Parathyroid adenoma (tissue), 2 donors: ENCODE measurements around the gene ALDH1A1.

ENCODE experiments used
- H2AFZ ChIP-seq: fragments of 300-600 bp; sonication (generic); one replicate; pipeline ENCODE4 v1.7.0; 2017; ENCODE audit warnings: antibody characterized with exemption, mild to moderate bottlenecking
- H3K27ac ChIP-seq: fragments of 300-600 bp; sonication (generic); one replicate; pipeline ENCODE4 v1.7.0; 2017
- H3K27me3 ChIP-seq: fragments of 300-600 bp; sonication (generic); one replicate; pipeline ENCODE4 v1.7.0; 2017; ENCODE audit warnings: low read length; ENCODE audit not compliant: control insufficient read depth, insufficient read depth
- H3K36me3 ChIP-seq: fragments of 300-600 bp; sonication (generic); one replicate; pipeline ENCODE4 v1.7.0; 2017; ENCODE audit warnings: low read length; ENCODE audit not compliant: control insufficient read depth, insufficient read depth
- H3K4me1 ChIP-seq: fragments of 300-600 bp; sonication (generic); one replicate; pipeline ENCODE4 v1.7.0; 2017; ENCODE audit warnings: control low read depth
- H3K4me2 ChIP-seq: fragments of 300-600 bp; sonication (generic); one replicate; pipeline ENCODE4 v1.7.0; 2017; ENCODE audit warnings: low read length
- H3K4me3 ChIP-seq: fragments of 300-600 bp; sonication (generic); one replicate; pipeline ENCODE4 v1.7.0; 2017; ENCODE audit warnings: low read depth, low read length
- H3K79me2 ChIP-seq: fragments of 300-600 bp; sonication (generic); one replicate; pipeline ENCODE4 v1.7.0; 2017; ENCODE audit warnings: control low read depth
- H3K9ac ChIP-seq: fragments of 300-600 bp; sonication (generic); one replicate; pipeline ENCODE4 v1.7.0; 2017; ENCODE audit warnings: mild to moderate bottlenecking
- H3K9me3 ChIP-seq: fragments of 300-600 bp; sonication (generic); one replicate; pipeline ENCODE4 v1.7.0; 2017; ENCODE audit warnings: low read length; ENCODE audit not compliant: control insufficient read depth
- TF ChIP-seq, protein P1 (sequence below): fragments of 300-600 bp; sonication (generic); IDR thresholded peaks from one replicate; pipeline ENCODE4 v1.7.0; 2017; ENCODE audit warnings: antibody characterized with exemption, mild to moderate bottlenecking
- donor health status: primary hyperparathyroidism.

The ALDH1A1 gene

DNA sequence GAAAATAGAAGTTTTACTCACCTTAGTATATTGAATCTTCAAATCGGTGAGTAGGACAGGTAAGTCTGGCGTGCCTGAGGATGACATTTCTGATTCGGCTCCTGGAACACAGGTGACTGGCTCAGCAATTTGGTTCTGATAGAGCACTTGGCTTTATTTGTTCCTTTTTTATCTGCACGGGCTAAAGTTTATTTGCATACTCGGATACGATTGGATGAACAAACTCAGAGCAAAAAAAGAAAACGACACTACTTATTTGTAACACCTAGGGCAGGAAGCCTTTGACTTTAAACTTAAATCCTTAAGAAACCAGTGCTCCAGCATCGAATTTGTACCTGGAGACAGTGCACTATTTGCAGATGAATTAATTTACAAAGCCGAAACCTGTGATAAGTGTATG is at the start of gene ALDH1A1:
ALDH1A1 (minus strand) TSS at position 140 of the 400 bp plus-strand sequence; CDS start at position 87, 53 bp downstream.
- no peaks in the 10 kb centered on the region for H3K79me2 ChIP-seq
- H3K4me2 ChIP-seq, result peak within 1 kb of the TSS; percentile 51
- H3K4me1 ChIP-seq, result no peaks in the 10 kb centered on the region
- no peaks in the 10 kb centered on the region for H3K27me3 ChIP-seq
- H3K36me3 ChIP-seq, result no peaks in the 10 kb centered on the region
- H3K27ac ChIP-seq, result no peak within 1 kb of the TSS
- no peak within 1 kb of the TSS for H3K4me3 ChIP-seq
- TF ChIP-seq, protein P1, sequence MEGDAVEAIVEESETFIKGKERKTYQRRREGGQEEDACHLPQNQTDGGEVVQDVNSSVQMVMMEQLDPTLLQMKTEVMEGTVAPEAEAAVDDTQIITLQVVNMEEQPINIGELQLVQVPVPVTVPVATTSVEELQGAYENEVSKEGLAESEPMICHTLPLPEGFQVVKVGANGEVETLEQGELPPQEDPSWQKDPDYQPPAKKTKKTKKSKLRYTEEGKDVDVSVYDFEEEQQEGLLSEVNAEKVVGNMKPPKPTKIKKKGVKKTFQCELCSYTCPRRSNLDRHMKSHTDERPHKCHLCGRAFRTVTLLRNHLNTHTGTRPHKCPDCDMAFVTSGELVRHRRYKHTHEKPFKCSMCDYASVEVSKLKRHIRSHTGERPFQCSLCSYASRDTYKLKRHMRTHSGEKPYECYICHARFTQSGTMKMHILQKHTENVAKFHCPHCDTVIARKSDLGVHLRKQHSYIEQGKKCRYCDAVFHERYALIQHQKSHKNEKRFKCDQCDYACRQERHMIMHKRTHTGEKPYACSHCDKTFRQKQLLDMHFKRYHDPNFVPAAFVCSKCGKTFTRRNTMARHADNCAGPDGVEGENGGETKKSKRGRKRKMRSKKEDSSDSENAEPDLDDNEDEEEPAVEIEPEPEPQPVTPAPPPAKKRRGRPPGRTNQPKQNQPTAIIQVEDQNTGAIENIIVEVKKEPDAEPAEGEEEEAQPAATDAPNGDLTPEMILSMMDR, result no peak
- no peaks in the 10 kb centered on the region for H3K9me3 ChIP-seq
- H3K9ac ChIP-seq, result no peak within 1 kb of the TSS
- no peak within 1 kb of the TSS for H2AFZ ChIP-seq

GRCh38 chr9:73001860-73002259 is 49.0 kb upstream of the ALDH1A1 start:
- Histone ChIP-seq H3K4me2 (no peak overlapping the region), H3K27me3 (no peaks in the 10 kb centered on the region), H3K9me3 (no peaks in the 10 kb centered on the region), H3K79me2 (no peaks in the 10 kb centered on the region), H3K4me3 (no peak overlapping the region), H3K4me1 (no peaks in the 10 kb centered on the region), H3K27ac (no peak overlapping the region), H3K9ac (no peak overlapping the region), H2AFZ (no peak overlapping the region), H3K36me3 (no peaks in the 10 kb centered on the region)
- TF ChIP-seq, protein P1, result no peak

GRCh38 chr9:72998363-72998762 is 45.5 kb upstream of the ALDH1A1 start:
- Histone ChIP-seq H3K4me1 (no peaks in the 10 kb centered on the region), H3K36me3 (no peaks in the 10 kb centered on the region), H2AFZ (no peak overlapping the region), H3K27ac (no peak overlapping the region), H3K4me2 (no peak overlapping the region), H3K9ac (no peak overlapping the region), H3K4me3 (no peak overlapping the region), H3K27me3 (no peaks in the 10 kb centered on the region), H3K79me2 (no peaks in the 10 kb centered on the region), H3K9me3 (no peaks in the 10 kb centered on the region)
- TF ChIP-seq, protein P1, result no peak

GRCh38 chr9:72997387-72997995 is 44.6 kb upstream of the ALDH1A1 start:
- no peak overlapping the region for H3K4me3 ChIP-seq
- no peaks in the 10 kb centered on the region for H3K9me3 ChIP-seq
- no peak overlapping the region for H3K9ac ChIP-seq
- TF ChIP-seq, protein P1, result no peak
- no peaks in the 10 kb centered on the region for H3K27me3 ChIP-seq
- no peak overlapping the region for H3K4me2 ChIP-seq
- H3K79me2 ChIP-seq, result no peaks in the 10 kb centered on the region
- no peaks in the 10 kb centered on the region for H3K4me1 ChIP-seq
- H3K36me3 ChIP-seq, result no peaks in the 10 kb centered on the region
- H2AFZ ChIP-seq, result no peak overlapping the region
- no peak overlapping the region for H3K27ac ChIP-seq

- Histone ChIP-seq H3K4me1 (no peaks in the 10 kb centered on the region), H3K27me3 (no peaks in the 10 kb centered on the region), H2AFZ (no peak overlapping the region), H3K4me3 (no peak overlapping the region), H3K36me3 (no peaks in the 10 kb centered on the region), H3K27ac (no peak overlapping the region), H3K4me2 (no peak overlapping the region), H3K9ac (no peak overlapping the region), H3K79me2 (no peaks in the 10 kb centered on the region), H3K9me3 (no peaks in the 10 kb centered on the region)
- TF ChIP-seq, protein P1, result no peak
Measured at GRCh38 chr9:72996684-72997314, 43.9 kb upstream of the ALDH1A1 start.
